ENCODE data around the gene MAGI2.

Gene MAGI2

DNA sequence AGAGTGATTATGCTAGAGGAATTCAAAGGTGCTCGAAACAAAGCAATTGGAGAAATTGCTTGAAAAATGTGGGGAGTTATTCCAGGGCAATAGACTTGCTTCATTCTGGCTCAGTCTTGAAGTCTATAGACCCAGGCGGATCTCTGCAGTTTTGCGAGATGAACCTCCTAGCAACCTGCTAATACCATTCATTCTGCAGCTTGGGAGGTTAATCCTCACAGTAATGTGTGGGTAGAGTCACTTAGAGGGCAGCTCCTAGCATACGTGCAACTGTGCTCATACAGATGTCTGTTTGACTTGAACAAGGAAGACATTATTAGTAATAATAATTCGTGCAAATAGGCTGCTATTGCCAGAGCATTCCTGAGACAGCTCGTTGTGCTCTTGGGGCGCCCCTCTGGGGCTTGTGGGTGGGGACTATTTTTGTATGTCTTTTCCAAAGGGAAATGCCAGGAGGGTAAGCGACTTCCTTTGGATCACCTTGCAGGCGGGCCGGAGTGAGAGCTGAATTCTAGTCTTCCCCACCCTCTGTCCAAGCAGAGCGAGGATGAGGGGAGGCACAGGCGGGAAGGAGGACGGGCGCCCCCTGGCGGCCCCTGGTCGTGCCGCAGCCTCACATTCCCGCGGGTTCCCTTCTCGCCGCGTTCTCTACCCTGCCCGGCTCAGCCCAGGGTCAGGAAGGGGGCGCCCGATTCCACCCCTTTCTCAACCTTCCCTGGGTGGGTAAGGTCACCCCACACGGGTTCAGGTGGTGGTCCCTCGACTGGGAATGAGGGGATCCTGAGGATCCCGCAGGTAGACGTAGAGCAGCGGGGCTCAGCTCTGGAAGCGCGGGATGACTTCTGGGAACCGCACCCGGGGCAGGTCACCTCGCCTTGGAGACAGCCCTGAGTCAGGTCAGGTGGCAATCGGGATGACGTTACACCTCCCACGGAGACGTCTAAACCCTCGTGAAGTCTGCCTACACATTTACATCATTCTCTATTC is 1413.4 kb downstream of the MAGI2 start:
- no peak for DNase-seq (ENCODE audit: low spot score)
- Histone ChIP-seq H3K27me3 (ENCODE audit: insufficient read depth, poor library complexity, severe bottlenecking) (peaks cover 3% of the 10 kb centered on the region), H3K9me3 (ENCODE audit: severe bottlenecking) (no peaks in the 10 kb centered on the region), H3K4me1 (ENCODE audit: insufficient read depth, poor library complexity, severe bottlenecking) (no peaks in the 10 kb centered on the region), H3K36me3 (ENCODE audit: low read depth) (no peaks in the 10 kb centered on the region), H3K27ac (ENCODE audit: poor library complexity, severe bottlenecking) (no peak overlapping the region), H3K4me3 (ENCODE audit: severe bottlenecking) (no peak overlapping the region)
- ATAC-seq (ENCODE audit: low read depth): 0 out of 3 replicates have a peak, but pooled peaks have one; percentile 33
- TF ChIP-seq CTCF (IDR thresholded peaks at IDR 0.05; ENCODE audit: poor library complexity, severe bottlenecking): peak; percentile 59

DNA sequence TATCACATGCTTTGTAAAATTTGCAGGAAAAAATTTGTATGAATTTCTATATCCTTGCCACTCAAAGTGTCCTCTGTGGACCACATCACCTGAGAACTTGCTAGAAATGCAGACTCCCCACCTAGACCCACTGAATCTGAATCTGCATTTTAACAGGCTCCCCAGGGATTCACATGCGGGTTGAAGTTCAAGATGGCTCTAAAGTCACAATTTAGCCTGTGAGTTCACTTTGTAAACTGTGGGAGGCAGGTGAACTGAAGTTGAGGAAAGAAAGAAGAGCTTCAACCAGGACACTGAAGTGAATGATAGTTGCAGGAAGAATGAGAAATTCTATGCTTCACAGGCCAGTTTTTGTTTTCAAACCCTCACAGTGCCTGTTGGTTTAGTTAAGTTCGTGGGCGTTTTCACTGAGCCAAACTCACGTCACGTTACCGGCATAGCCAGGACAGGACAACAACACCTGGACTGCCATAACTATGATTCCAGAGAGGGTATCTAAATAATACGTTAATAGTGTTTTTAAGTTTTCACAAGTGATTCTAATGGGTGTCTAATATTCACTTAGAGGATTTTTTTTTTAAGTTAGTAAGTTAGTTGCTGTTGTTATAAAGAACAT is 1414.9 kb downstream of the MAGI2 start:
- no peak overlapping the region for H3K4me3 ChIP-seq (ENCODE audit: severe bottlenecking)
- ATAC-seq (ENCODE audit: low read depth) (no peak), DNase-seq (ENCODE audit: low spot score) (no peak)
- no peak overlapping the region for H3K27ac ChIP-seq (ENCODE audit: poor library complexity, severe bottlenecking)
- peaks cover 3% of the 10 kb centered on the region for H3K27me3 ChIP-seq (ENCODE audit: insufficient read depth, poor library complexity, severe bottlenecking)
- no peaks in the 10 kb centered on the region for H3K9me3 ChIP-seq (ENCODE audit: severe bottlenecking)
- no peaks in the 10 kb centered on the region for H3K36me3 ChIP-seq (ENCODE audit: low read depth)
- no peaks in the 10 kb centered on the region for H3K4me1 ChIP-seq (ENCODE audit: insufficient read depth, poor library complexity, severe bottlenecking)
- TF ChIP-seq CTCF (IDR thresholded peaks at IDR 0.05; ENCODE audit: poor library complexity, severe bottlenecking): no peak

GRCh38 chr7:78037603-78038002 is 1415.9 kb downstream of the MAGI2 start:
- Histone ChIP-seq H3K27me3 (ENCODE audit: insufficient read depth, poor library complexity, severe bottlenecking) (peaks cover 3% of the 10 kb centered on the region), H3K4me1 (ENCODE audit: insufficient read depth, poor library complexity, severe bottlenecking) (no peaks in the 10 kb centered on the region), H3K4me3 (ENCODE audit: severe bottlenecking) (no peak overlapping the region), H3K9me3 (ENCODE audit: severe bottlenecking) (no peaks in the 10 kb centered on the region), H3K27ac (ENCODE audit: poor library complexity, severe bottlenecking) (no peak overlapping the region), H3K36me3 (ENCODE audit: low read depth) (no peaks in the 10 kb centered on the region)
- ATAC-seq (ENCODE audit: low read depth) (no peak), DNase-seq (ENCODE audit: low spot score) (no peak)
- TF ChIP-seq CTCF (IDR thresholded peaks at IDR 0.05; ENCODE audit: poor library complexity, severe bottlenecking): no peak

GRCh38 chr7:78033410-78033809 is 1420.1 kb downstream of the MAGI2 start:
- TF ChIP-seq CTCF (IDR thresholded peaks at IDR 0.05; ENCODE audit: poor library complexity, severe bottlenecking): no peak
- ATAC-seq (ENCODE audit: low read depth): no peak

More at GRCh38 chr7:78033410-78033809, 1420.1 kb downstream of the MAGI2 start:
- Histone ChIP-seq H3K27ac (ENCODE audit: poor library complexity, severe bottlenecking) (no peak overlapping the region), H3K27me3 (ENCODE audit: insufficient read depth, poor library complexity, severe bottlenecking) (peaks cover 3% of the 10 kb centered on the region), H3K4me3 (ENCODE audit: severe bottlenecking) (no peak overlapping the region), H3K9me3 (ENCODE audit: severe bottlenecking) (no peaks in the 10 kb centered on the region), H3K4me1 (ENCODE audit: insufficient read depth, poor library complexity, severe bottlenecking) (no peaks in the 10 kb centered on the region), H3K36me3 (ENCODE audit: low read depth) (no peaks in the 10 kb centered on the region)
- no peak for DNase-seq (ENCODE audit: low spot score)
